ENCODE measurements around the gene NSMF.

- TF ChIP-seq, protein P1, sequence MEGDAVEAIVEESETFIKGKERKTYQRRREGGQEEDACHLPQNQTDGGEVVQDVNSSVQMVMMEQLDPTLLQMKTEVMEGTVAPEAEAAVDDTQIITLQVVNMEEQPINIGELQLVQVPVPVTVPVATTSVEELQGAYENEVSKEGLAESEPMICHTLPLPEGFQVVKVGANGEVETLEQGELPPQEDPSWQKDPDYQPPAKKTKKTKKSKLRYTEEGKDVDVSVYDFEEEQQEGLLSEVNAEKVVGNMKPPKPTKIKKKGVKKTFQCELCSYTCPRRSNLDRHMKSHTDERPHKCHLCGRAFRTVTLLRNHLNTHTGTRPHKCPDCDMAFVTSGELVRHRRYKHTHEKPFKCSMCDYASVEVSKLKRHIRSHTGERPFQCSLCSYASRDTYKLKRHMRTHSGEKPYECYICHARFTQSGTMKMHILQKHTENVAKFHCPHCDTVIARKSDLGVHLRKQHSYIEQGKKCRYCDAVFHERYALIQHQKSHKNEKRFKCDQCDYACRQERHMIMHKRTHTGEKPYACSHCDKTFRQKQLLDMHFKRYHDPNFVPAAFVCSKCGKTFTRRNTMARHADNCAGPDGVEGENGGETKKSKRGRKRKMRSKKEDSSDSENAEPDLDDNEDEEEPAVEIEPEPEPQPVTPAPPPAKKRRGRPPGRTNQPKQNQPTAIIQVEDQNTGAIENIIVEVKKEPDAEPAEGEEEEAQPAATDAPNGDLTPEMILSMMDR (conservative IDR thresholded peaks at IDR 0.05; ENCODE audit: low read depth, low read length) = no peak
- TF ChIP-seq EZH2 (IDR thresholded peaks at IDR 0.05; ENCODE audit: borderline replicate concordance, low read depth, low read length, poor library complexity, severe bottlenecking) = no peak
Observed at GRCh38 chr9:137506274-137506673, 47.1 kb upstream of the NSMF start.
